Measurements from ENCODE around the gene SCFD1.
"Not testable (repeated sequence)": the region's sequence is repeated elsewhere in the genome, so short reads cannot be mapped to it uniquely, and the experiment has no call there.

The SCFD1 gene

GRCh38 chr14:30673071-30673470 is 51.0 kb downstream of the SCFD1 start:
- no peak for DNase-seq

- DNase-seq: no peak
Observed at GRCh38 chr14:30678926-30679431, 56.9 kb downstream of the SCFD1 start.

GRCh38 chr14:30680036-30680435 is 57.9 kb downstream of the SCFD1 start:
- no peak for DNase-seq

GRCh38 chr14:30680776-30681175 is 58.7 kb downstream of the SCFD1 start:
- not testable (repeated sequence) for DNase-seq

GRCh38 chr14:30681752-30682355 is 59.7 kb downstream of the SCFD1 start:
- DNase-seq: no peak

- not testable (repeated sequence) for DNase-seq
Observed at GRCh38 chr14:30690487-30691355, 68.6 kb downstream of the SCFD1 start.

- no peak for DNase-seq
Observed at GRCh38 chr14:30691751-30692398, 69.8 kb downstream of the SCFD1 start.

- DNase-seq: no peak
Observed at GRCh38 chr14:30692669-30693068, 70.5 kb downstream of the SCFD1 start.

GRCh38 chr14:30698463-30698862 is 76.3 kb downstream of the SCFD1 start:
- DNase-seq: no peak

- no peak for DNase-seq
Observed at GRCh38 chr14:30706704-30707103, 84.6 kb downstream of the SCFD1 start.

GRCh38 chr14:30708157-30708556 is 86.0 kb downstream of the SCFD1 start:
- DNase-seq: no peak

GRCh38 chr14:30709201-30709600 is 87.1 kb downstream of the SCFD1 start:
- DNase-seq: no peak

GRCh38 chr14:30710876-30711275 is 88.8 kb downstream of the SCFD1 start:
- DNase-seq: no peak

GRCh38 chr14:30719137-30719536 is 97.0 kb downstream of the SCFD1 start:
- DNase-seq: no peak

GRCh38 chr14:30725763-30726162 is 103.6 kb downstream of the SCFD1 start:
- DNase-seq: no peak

GRCh38 chr14:30728471-30728870 is 106.4 kb downstream of the SCFD1 start:
- no peak for DNase-seq

- DNase-seq: no peak
Observed at GRCh38 chr14:30737916-30738315, 115.8 kb downstream of the SCFD1 start.

GRCh38 chr14:30738978-30739377 is 116.9 kb downstream of the SCFD1 start:
- DNase-seq: no peak

GRCh38 chr14:30748343-30748742 is 126.2 kb downstream of the SCFD1 start:
- no peak for DNase-seq

GRCh38 chr14:30751646-30752416 is 129.7 kb downstream of the SCFD1 start:
- no peak for DNase-seq

GRCh38 chr14:30753452-30753851 is 131.3 kb downstream of the SCFD1 start:
- no peak for DNase-seq
